HG02763 (cell line): Measurements from ENCODE around the gene YPEL1.

ENCODE experiments used
- ATAC-seq: cut with Tn5 transposase; IDR thresholded peaks from one replicate; pipeline ENCODE4 v1.9.1; 2021; ENCODE audit warnings: mild to moderate bottlenecking, moderate library complexity; ENCODE audit not compliant: unreplicated experiment

YPEL1 gene

GRCh38 chr22:21660904-21661303 lies 74.7 kb downstream of the YPEL1 start:
- ATAC-seq = no peak

DNA sequence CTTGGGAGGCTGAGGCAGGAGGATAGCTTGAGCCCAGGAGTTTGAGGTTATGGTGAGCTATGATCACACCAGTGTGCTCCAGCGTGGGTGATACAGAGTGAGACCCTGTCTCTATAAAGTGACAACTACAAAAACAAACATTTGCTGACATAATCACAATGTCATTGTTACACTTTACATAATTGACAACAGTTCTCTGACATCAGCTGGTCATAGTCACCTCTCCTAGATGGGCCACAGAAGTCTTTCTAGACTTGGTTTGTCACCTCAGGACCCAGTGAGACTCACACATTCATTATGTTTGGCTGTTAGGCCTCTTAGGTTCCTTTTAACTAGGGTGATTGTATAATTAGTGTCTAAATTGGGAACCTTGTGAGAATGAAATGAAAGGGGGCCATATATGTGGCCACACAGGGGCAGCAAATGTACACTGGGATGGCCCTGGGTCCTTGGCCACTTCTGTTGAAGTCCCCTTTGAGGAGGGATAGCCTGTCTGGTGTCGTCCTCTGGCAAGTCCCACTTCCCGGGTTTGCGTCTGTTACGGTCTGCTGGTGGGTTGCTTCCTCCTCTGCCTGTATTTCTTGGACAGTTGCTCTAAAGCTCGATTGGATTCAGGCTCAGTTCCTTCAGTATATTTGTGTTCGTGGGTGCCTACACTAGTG lies 75.6 kb downstream of the YPEL1 start:
- no peak for ATAC-seq

- peak; percentile 72 for ATAC-seq
Measured at GRCh38 chr22:21657360-21658032, 78.1 kb downstream of the YPEL1 start.

DNA sequence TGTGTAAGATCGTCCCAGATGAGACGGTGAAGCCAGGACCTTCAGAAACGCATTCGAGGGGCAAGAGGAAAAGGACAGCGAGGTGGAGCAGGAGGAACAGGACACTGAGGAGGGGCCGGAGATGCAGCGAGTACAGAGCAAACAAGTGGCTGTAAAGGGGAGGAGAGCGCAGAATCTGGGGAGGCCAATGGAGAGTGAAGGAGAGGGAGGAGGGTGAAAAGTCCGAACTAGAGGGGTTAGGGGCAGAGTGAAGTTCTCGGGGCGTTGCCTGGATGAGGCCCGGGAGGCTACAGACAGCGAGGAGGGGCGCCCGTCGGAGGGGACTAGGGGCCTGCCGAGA lies 78.6 kb downstream of the YPEL1 start:
- no peak for ATAC-seq

GRCh38 chr22:21652547-21653545 lies 82.7 kb downstream of the YPEL1 start:
- ATAC-seq = no peak

DNA sequence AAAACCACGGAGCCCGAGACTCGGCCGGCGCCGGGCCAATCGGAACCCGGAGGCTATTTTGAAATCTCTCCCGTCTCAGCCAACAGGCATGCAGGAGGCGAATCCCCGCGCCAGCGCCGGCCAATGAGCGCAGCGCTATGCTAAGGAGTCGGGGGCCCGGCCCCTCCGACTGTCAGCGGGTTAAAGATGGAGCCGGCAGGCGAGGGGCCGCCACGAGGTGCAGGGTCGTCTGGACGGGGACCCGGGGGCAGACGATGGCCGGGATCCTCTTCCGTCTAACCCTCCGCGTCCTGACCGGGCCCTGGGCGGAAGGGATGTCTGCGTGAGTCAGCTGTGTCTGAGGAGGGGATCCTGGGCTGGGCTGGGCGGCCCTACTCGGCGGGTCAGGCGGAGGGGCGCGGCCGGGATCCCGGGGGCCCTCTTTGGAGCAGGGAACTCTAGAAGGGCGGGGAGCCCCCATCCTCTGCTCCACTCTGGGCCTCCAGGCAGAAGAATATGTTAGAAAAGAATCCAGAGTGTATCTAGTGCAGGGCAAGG lies 83.5 kb downstream of the YPEL1 start:
- peak; percentile 91 for ATAC-seq

GRCh38 chr22:21651521-21652009 lies 84.0 kb downstream of the YPEL1 start:
- ATAC-seq = no peak

DNA sequence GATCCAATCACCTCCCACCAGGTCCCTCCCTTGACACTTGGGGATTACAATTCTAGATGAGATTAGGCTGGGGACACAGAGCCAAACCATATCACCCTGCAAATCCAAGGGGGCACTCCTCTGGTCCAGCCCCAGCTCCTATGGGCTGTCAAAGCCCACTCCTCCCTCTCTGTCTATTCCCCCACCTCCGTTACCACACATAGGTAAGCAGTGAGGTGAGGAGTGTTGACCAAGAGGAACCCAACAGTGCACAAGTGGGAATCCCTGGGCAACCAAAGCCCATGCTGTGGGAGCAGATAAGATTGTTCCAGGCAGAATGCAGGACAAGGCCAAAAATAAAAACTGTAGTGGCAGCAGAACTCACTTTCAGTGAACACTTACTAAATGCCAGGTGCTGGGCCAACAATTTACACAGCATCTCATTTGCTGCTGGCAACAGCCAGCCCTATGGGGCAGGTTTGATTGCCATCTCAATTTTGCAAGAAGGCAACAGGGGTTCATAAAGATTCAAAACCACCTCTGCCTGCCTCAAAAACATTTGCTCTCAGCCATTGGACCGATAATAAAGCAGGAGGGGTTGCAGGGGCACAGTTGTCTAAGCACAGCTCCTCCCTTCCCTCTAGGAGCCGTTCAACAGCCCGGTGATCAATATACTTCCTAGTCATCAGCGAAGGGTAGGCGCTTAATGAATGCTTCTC lies 84.6 kb downstream of the YPEL1 start:
- ATAC-seq = no peak

- no peak for ATAC-seq
Measured at GRCh38 chr22:21650280-21650679, 85.3 kb downstream of the YPEL1 start.
